Measurements from ENCODE around the gene MKRN2. TPM values are rescaled to one million over a fixed set of nuclear protein-coding genes. Genes with fewer than 3 reads are reported as not detected.
A peak's percentile ranks its signal among the peaks of the same experiment; 100 is the strongest.

Gene MKRN2
- total and polyA plus RNA-seq, 2 of the 4 experiments (the other 2 are of a cell fraction): 44.4 to 65.6 TPM

- ChIA-PET POLR2A (ENCODE audit: unreplicated experiment) (no interaction called here), CTCF (no interaction called here)
- Histone ChIP-seq H3K27me3 (ENCODE audit: control insufficient read depth, insufficient read depth, low read length) (no peaks in the 10 kb centered on the region), H3K14ac (replicated peaks; ENCODE audit: low read depth, low read length) (no peak overlapping the region), H4K8ac (ENCODE audit: low read depth in 2 of 2, low read length in 2 of 2) (no peak overlapping the region), H3K56ac (ENCODE audit: extremely low read depth, insufficient read depth, low read length) (no peak overlapping the region), H2AK9ac (replicated peaks; ENCODE audit: low read depth, low read length, poor library complexity) (no peak overlapping the region), H2BK15ac (ENCODE audit: low read depth, low read length) (no peak overlapping the region), H2AFZ (replicated peaks; ENCODE audit: low read length, poor library complexity) (no peak overlapping the region), H2BK20ac (ENCODE audit: low read depth, low read length) (no peak overlapping the region), H2AK5ac (ENCODE audit: low read depth, low read length) (no peak overlapping the region), H4K5ac (ENCODE audit: low read depth, low read length) (no peak overlapping the region), H4K20me1 (ENCODE audit: insufficient read depth, low read length) (no peaks in the 10 kb centered on the region), H2BK5ac (ENCODE audit: low read depth, low read length, poor library complexity, severe bottlenecking) (no peak overlapping the region), H3K23ac (ENCODE audit: low read depth, low read length) (no peak overlapping the region), H3K9ac (ENCODE audit: low read depth, low read length) (no peak overlapping the region), H3K9me1 (ENCODE audit: insufficient read depth, low read length) (0 out of 2 replicates have a peak, but pooled peaks cover 3% of the 10 kb centered on the region), H3K27ac (ENCODE audit: insufficient read depth, low read length) (no peak overlapping the region), H2BK120ac (ENCODE audit: low read depth, low read length) (no peak overlapping the region), H3K18ac (ENCODE audit: low read depth, low read length) (no peak overlapping the region), H3K4ac (ENCODE audit: low read depth, low read length) (no peak overlapping the region), H4K91ac (ENCODE audit: insufficient read depth, low read depth, low read length) (no peak overlapping the region), H3K9me3 (ENCODE audit: control insufficient read depth, insufficient read depth, low read length) (no peaks in the 10 kb centered on the region), H3K79me1 (ENCODE audit: low read depth in 1 of 2, low read length in 2 of 2) (no peaks in the 10 kb centered on the region), H3K36me3 (ENCODE audit: control insufficient read depth, insufficient read depth, low read length) (no peaks in the 10 kb centered on the region), H3K4me1 (ENCODE audit: control insufficient read depth, insufficient read depth, low read length) (peaks cover 2% of the 10 kb centered on the region; the same call in 1 of the 2 replicates), H3K4me3 (ENCODE audit: insufficient read depth, low read depth, low read length) (no peak overlapping the region), H3K4me2 (ENCODE audit: low read depth, low read length) (no peak overlapping the region)
- ATAC-seq (ENCODE audit: low read depth) (no peak), DNase-seq (no peak)
- TF ChIP-seq MAFK (IDR thresholded peaks at IDR 0.05; ENCODE audit: low read depth, low read length) (peak; percentile 70), SMC3 (IDR thresholded peaks at IDR 0.05; ENCODE audit: low read depth, low read length) (no peak)
- in situ Hi-C loops (cut with MboI; ENCODE audit: low sequenced_read_pairs) (no loop called here), dilution Hi-C loops (cut with HindIII; ENCODE audit: low sequenced_read_pairs, unreplicated experiment) (no loop called here), intact Hi-C loops (cut with micrococcal nuclease) (no loop called here)
- no TSS peak for BruUV-seq (replicated peaks)
These were observed 41.3 kb upstream of the MKRN2 start for GRCh38 chr3:12515631-12516030.

Data from IMR-90 (cell line).